Natural killer cell (primary cell): Measurements from ENCODE around the gene RPF1. TPM values are rescaled to one million over a fixed set of nuclear protein-coding genes. Genes with fewer than 3 reads are reported as not detected.

ENCODE experiments used
- ATAC-seq, 3 donors: fragments of 150-1000 bp in 2 of 3; fragments of 200-7000 bp in 1 of 3; cut with Tn5 transposase; 1 replicate in 1 of 3; 2 replicates in 2 of 3; pipeline ENCODE4 v1.10.0; 2021; ENCODE audit warnings: mild to moderate bottlenecking in 2 of 3, moderate library complexity in 2 of 3
- DNase-seq, 2 donors: peaks; one replicate each; pipeline versions ENCODE4 v3.0.0 to v3.0.0-alpha.2; 2013 to 2021; ENCODE audit warnings: mixed read lengths in 1 of 2
- H3K27ac ChIP-seq: one replicate; pipeline ENCODE4 v1.5.1; 2013; ENCODE audit warnings: mild to moderate bottlenecking, low read length
- H3K27me3 ChIP-seq: one replicate; pipeline ENCODE4 v1.6.1; 2013; ENCODE audit warnings: low read length; ENCODE audit not compliant: control insufficient read depth, insufficient read depth
- H3K36me3 ChIP-seq: one replicate; pipeline ENCODE4 v1.6.1; 2013; ENCODE audit warnings: low read length; ENCODE audit not compliant: control insufficient read depth, insufficient read depth
- H3K4me1 ChIP-seq: one replicate; pipeline ENCODE4 v1.6.1; 2013; ENCODE audit warnings: low read length; ENCODE audit not compliant: control insufficient read depth, insufficient read depth
- H3K4me3 ChIP-seq: one replicate; pipeline ENCODE4 v1.5.1; 2013; ENCODE audit warnings: low read length
- H3K9me3 ChIP-seq: one replicate; pipeline ENCODE4 v1.6.1; 2013; ENCODE audit warnings: low read length; ENCODE audit not compliant: control insufficient read depth, insufficient read depth
- H3K27ac Mint-ChIP-seq, 2 donors: one replicate each; pipeline ENCODE4 v1.8.0; 2022; ENCODE audit warnings: mild to moderate bottlenecking in 2 of 2, mixed read lengths in 2 of 2, moderate library complexity in 1 of 2
- H3K27me3 Mint-ChIP-seq, 2 donors: one replicate each; pipeline ENCODE4 v1.8.0; 2022; ENCODE audit warnings: low read depth in 2 of 2, mixed read lengths in 2 of 2
- H3K36me3 Mint-ChIP-seq: one replicate; pipeline ENCODE4 v1.8.0; 2022; ENCODE audit warnings: mixed read lengths
- H3K4me1 Mint-ChIP-seq, 2 donors: one replicate each; pipeline ENCODE4 v1.8.0; 2022; ENCODE audit warnings: mixed read lengths in 2 of 2
- H3K4me3 Mint-ChIP-seq: one replicate; pipeline ENCODE4 v1.8.0; 2022; ENCODE audit warnings: mild to moderate bottlenecking, moderate library complexity, mixed read lengths
- H3K9me3 Mint-ChIP-seq, 2 donors: one replicate each; pipeline ENCODE4 v1.8.0; 2022; ENCODE audit warnings: mixed read lengths in 2 of 2
- CTCF ChIP-seq: fragments of 200-600 bp; IDR thresholded peaks from one replicate; pipeline ENCODE4 v1.8.0; 2022; ENCODE audit warnings: antibody characterized with exemption
- WGBS: methylation state at CpG from one replicate; pipeline ENCODE4 v1.1.7; 2013; ENCODE audit warnings: missing lambda C conversion rate; ENCODE audit not compliant: insufficient coverage; 5-methylcytosine and 5-hydroxymethylcytosine counted together
- intact Hi-C: fragments of 100-400 bp; cut with micrococcal nuclease; formaldehyde crosslinking; loops from one replicate; pipeline ENCODE4 v1.14.2; 2022
- total RNA-seq, 4 donors: library from RNA; stranded (reverse); fragments of 120-200 nt in 1 of 4; gene quantifications; one replicate each; pipeline versions ENCODE4 v1.2.3 to v1.2.4, GENCODE V29; 2013 to 2022

RPF1 gene
- total RNA-seq, 3 donors from 2014 or later (not counting 1 experiment from before 2014, with no cell fraction given): 50.0 to 53.0 (median 50.0) TPM

- H3K27me3 ChIP-seq: no peaks in the 10 kb centered on the region
- Mint-ChIP-seq H3K9me3 (no peaks in the 10 kb centered on the region), H3K27me3 (no peaks in the 10 kb centered on the region), H3K27ac (no peak overlapping the region), H3K4me1 (no peaks in the 10 kb centered on the region), H3K36me3 (no peaks in the 10 kb centered on the region), H3K4me3 (no peak overlapping the region)
- H3K4me3 ChIP-seq: no peak overlapping the region
- H3K9me3 ChIP-seq: no peaks in the 10 kb centered on the region
- H3K4me1 ChIP-seq: no peaks in the 10 kb centered on the region
- intact Hi-C loops: no loop called here
- no peak for TF ChIP-seq CTCF
- DNase-seq (no peak), ATAC-seq (no peak)
- no peak overlapping the region for H3K27ac ChIP-seq
- peaks cover 1% of the 10 kb centered on the region for H3K36me3 ChIP-seq
Measured at GRCh38 chr1:84524590-84524989, 45.5 kb downstream of the RPF1 start.

- Mint-ChIP-seq H3K27ac (no peak overlapping the region), H3K36me3 (no peaks in the 10 kb centered on the region), H3K4me3 (no peak overlapping the region), H3K27me3 (no peaks in the 10 kb centered on the region), H3K9me3 (no peaks in the 10 kb centered on the region), H3K4me1 (no peaks in the 10 kb centered on the region)
- ATAC-seq (no peak), DNase-seq (no peak)
- WGBS: 83% methylated on average over 1 of the region's 1 CpG
- no peaks in the 10 kb centered on the region for H3K4me1 ChIP-seq
- no peaks in the 10 kb centered on the region for H3K27me3 ChIP-seq
- peaks cover 2% of the 10 kb centered on the region for H3K36me3 ChIP-seq
- H3K9me3 ChIP-seq: no peaks in the 10 kb centered on the region
- intact Hi-C loops: no loop called here
- no peak overlapping the region for H3K27ac ChIP-seq
- no peak overlapping the region for H3K4me3 ChIP-seq
- TF ChIP-seq CTCF: no peak
Measured at GRCh38 chr1:84525779-84526178, 46.7 kb downstream of the RPF1 start.

GRCh38 chr1:84538599-84538998 lies 59.5 kb downstream of the RPF1 start:
- H3K9me3 Mint-ChIP-seq: no peaks in the 10 kb centered on the region
- no peak overlapping the region for H3K27ac Mint-ChIP-seq
- H3K9me3 ChIP-seq: no peaks in the 10 kb centered on the region
- H3K4me1 Mint-ChIP-seq: no peaks in the 10 kb centered on the region
- no peaks in the 10 kb centered on the region for H3K27me3 Mint-ChIP-seq
- no peaks in the 10 kb centered on the region for H3K36me3 ChIP-seq
- H3K4me3 Mint-ChIP-seq: no peak overlapping the region
- H3K27me3 ChIP-seq: no peaks in the 10 kb centered on the region
- no peak overlapping the region for H3K27ac ChIP-seq
- H3K36me3 Mint-ChIP-seq: peaks cover 14% of the 10 kb centered on the region
- no peaks in the 10 kb centered on the region for H3K4me1 ChIP-seq
- ATAC-seq: no peak
- no peak overlapping the region for H3K4me3 ChIP-seq
- no peak for DNase-seq
- intact Hi-C loops: no loop called here
- TF ChIP-seq CTCF: no peak

GRCh38 chr1:84539972-84540371 lies 60.9 kb downstream of the RPF1 start:
- H3K36me3 Mint-ChIP-seq: peaks cover 14% of the 10 kb centered on the region
- H3K27ac Mint-ChIP-seq: no peak overlapping the region
- intact Hi-C loops: no loop called here

More at GRCh38 chr1:84539972-84540371, 60.9 kb downstream of the RPF1 start:
- ATAC-seq (no peak), DNase-seq (no peak)
- WGBS: 100% methylated on average over 1 of the region's 3 CpGs
- no peak for TF ChIP-seq CTCF
- Histone ChIP-seq H3K36me3 (no peaks in the 10 kb centered on the region), H3K4me3 (no peak overlapping the region), H3K4me1 (no peaks in the 10 kb centered on the region), H3K27ac (no peak overlapping the region), H3K9me3 (no peaks in the 10 kb centered on the region), H3K27me3 (no peaks in the 10 kb centered on the region)
- H3K27me3 Mint-ChIP-seq: no peaks in the 10 kb centered on the region
- H3K4me1 Mint-ChIP-seq: no peaks in the 10 kb centered on the region
- no peaks in the 10 kb centered on the region for H3K9me3 Mint-ChIP-seq
- no peak overlapping the region for H3K4me3 Mint-ChIP-seq
